ENCODE results near the gene MAN2B2.
"Not testable (repeated sequence)": the region's sequence is repeated elsewhere in the genome, so short reads cannot be mapped to it uniquely, and the experiment has no call there.

MAN2B2 gene

DNA sequence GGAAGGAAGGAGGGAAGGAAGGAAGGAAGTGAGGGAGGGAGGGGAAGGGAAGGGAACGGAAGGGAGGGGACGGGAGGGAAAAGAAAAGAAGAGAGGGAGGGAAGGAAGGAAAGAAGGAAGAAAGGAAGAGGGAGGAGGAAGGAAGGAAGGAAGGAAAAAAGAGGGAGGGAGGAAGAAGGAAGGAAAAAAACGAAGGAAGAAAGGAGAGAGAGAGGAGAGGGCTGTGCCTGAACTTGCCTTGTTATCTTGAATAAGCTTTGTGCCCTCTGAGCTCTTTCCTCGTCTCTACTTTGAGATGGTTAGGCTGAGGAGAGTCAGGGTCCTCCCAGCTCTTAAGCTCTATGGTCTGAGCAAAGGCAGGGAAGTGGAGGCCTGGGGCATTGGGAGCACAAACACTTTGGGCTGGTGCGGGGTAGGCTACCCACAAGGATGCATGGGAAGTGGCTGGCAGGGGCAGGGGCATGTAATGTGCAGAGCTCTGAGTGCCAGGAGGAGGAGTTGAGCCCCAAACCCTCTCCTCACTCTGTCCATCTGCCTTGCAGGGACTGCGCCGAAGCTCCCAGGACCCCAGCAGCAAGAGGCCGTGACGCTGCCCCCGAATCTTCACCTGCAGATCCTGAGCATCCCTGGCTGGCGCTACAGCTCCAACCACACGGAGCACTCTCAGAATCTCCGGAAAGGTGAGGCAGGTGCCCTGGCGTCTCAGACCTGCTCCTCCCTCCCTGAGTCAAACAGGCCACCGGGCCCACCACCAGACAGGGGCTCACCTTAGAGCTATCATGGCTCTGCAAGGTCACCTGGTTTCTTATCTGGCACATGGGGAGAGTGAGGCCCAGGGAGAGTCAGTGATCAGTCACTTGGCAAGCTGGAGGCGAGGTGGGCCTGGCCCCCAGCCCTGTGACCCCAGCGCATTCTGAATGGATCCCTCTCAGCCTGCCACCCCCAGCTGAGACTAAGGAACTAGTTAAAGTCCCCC is 39.0 kb downstream of the MAN2B2 start:
- in situ Hi-C loops (cut with MboI; ENCODE audit: low sequenced_read_pairs): no loop called here

DNA sequence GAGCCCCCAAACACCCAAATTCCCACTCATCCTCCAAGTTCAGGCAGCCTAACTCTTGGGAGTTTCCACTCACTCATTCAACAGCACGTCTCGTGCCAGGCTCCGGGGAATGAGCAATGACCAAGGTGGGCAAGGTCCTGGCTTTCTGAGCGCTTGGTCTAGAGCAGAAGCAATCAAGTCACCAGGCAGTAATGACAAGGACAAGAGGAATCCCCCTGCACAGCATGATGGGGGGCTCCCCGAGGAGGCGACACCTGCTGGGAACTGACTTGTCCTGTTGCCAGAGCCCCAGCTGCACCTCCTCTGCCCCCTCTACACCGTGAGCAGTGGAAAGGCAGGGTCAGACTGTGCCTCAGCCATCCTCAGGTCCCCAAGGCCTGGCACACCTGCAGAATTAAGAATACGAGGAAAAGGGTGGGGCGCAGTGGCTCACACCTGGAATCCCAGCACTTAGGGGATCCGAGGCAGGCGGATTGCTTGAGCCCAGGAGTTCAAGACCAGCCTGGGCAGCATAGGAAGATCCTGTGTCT is 39.8 kb downstream of the MAN2B2 start:
- in situ Hi-C loops (cut with MboI; ENCODE audit: low sequenced_read_pairs): no loop called here

DNA sequence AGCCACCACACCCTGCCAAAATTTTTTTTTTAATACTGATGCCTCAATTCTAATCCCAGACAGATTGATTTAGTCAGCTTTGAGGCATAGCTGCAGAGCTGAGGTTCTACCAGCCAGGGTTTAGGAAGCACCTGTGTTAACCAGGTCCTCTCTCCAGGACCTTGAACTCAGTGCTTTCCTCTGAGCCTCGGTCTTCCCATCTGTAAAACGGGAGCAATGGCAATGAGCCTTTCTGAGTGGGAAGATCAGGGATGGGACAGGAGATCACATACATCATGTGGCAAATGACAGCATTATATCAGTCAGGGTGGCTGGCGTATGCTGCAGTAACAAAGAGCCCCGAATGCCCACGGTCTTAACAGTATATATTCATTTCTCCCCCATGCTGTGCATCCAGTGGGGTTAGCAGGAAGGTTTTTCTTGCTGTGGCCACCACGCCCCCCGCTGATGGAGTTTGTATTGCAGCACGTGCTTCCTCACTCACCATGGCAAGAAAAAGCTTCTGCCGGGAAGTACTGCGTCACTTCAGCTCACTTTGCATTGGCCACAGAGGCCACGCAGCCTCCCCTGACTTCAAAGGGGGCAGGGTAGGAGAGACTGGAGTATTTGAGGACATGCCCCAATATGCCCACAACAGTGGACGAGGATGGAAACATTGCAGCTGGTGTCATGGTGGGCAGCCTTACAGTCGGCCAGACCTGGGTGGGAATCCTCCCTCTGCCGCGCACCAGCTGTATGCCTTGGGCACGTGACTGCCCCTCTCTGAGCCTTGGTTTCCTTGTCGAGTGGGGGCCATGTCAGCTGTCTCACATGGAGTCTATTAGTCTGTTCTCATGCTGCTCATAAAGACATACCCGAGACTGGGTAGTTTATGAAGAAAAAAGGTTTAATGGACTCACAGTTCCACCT is 41.4 kb downstream of the MAN2B2 start:
- in situ Hi-C loops (cut with MboI; ENCODE audit: low sequenced_read_pairs): no loop called here

DNA sequence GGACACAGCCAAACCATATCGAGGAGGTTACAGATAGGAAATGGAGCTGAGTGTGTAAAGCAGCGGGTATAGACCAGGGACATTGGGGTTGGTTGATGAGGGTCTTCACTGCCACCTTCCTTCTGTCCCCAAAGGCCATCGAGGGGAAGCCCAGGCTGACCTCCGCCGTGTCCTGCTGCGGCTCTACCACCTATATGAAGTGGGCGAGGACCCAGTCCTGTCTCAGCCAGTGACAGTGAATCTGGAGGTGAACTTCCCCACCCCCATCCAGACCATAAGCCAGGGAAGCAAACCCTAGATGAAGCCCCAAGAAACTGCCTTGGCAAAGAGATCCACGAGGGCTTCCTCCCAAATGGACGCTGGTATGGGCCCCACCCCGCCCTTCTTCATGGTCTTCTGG is 42.3 kb downstream of the MAN2B2 start:
- in situ Hi-C loops (cut with MboI; ENCODE audit: low sequenced_read_pairs): no loop called here

DNA sequence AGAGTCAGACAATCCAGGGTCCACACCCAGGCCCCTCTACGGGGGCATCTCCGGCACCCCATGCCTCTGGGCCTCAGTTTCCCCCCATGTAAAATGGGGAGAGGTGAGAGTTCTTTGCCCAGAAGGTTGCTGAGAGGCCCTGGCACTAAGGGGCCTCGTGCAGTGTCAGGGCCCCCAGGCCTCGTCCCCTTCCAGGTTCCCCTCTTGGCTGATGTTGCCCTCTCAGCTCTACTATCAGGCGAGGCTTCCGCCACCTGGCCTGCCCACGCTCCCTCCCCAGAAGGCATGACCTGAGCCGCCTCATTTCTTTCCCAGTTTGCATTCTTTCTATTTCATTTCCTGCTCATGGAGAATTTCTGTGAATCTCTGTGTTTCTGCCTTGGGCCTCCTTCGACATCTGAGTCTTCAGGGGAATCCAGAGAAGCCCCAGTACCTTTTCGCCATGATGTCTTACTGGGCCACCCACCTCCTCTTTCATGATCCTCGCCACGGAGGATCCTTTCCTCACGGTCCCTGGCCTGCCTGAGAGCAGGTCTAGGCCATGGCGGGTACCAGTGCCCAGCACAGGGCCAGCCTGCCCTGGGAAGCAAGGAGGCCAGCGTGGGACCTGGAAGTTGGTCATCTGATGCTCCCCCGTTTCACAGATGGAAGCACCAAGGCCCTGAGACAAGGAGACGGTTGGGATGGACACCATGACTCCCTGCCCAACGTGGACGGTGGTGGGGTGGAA is 43.6 kb downstream of the MAN2B2 start:
- in situ Hi-C loops (cut with MboI; ENCODE audit: low sequenced_read_pairs): no loop called here

DNA sequence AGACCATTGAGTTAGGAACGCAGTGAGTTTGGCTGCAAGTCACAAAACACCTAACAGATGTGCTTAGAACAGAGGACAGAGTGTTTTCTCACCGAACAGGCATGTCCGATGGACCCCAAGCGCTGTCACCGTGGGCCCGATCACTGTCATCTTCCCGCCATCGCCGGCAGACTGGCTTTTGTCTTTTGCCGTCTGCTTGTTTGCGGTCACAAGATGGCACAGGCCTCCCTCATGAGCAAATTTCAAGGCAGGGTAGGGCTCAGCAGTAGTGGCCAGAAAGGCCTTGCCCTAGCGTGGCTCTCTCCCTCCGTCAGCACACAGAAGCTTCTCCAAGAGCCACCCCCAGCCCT is 44.1 kb downstream of the MAN2B2 start:
- in situ Hi-C loops (cut with MboI; ENCODE audit: low sequenced_read_pairs): no loop called here

DNA sequence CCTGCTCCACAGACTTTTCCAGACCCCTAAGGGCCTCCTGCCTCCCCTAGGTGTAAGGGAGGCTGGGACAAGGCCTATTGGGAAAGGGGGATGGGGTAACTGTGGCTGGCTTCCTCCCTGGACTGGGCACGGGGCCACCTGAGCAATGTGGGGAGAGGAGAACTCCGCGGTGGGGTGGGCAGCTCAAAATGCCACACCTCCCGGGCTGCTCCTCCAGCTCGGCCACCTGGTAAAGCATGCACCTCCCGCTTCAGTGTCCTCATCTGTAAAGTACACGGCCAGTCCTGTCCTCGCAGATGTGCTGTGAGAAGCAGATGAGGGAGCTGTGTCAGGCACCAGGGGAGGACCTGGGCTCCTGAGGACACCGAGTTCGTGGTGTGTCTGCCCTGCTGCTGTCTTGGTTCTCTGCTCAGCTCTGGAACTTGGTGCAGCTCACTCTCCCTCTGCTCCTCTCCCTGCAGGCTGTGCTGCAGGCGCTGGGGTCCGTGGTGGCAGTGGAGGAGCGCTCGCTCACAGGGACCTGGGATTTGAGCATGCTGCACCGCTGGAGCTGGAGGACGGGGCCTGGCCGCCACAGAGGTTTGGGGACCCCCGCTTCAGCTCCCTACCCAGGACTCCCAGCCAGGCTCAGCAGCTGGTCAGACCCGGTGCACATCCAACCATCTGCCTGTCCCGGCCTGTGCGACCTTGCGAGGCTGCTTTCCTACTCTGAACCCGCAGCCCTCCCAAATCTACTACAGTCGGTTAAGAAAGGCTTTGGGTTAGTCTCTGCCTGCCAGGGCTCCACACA is 44.7 kb downstream of the MAN2B2 start:
- in situ Hi-C loops (cut with MboI; ENCODE audit: low sequenced_read_pairs): no loop called here

DNA sequence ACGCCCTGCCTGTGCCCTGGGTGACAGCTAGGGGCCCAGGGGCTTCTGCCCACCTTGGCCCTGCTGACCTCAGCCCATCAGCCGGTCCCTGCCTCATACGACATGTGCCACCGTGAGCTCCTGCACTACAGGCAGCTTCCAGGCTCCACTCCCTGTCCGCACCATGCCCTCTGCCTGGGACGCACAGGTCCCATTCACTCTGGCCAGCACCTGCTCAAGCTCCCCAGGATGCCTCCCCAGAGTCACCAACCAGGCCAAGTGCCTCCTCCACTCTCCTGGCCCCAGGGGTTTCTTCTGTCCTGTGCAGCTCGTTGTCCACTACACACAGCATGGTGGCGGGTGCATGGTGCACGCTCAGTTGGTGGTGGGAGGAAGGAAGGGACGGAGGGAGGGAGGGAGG is 45.3 kb downstream of the MAN2B2 start:
- in situ Hi-C loops (cut with MboI; ENCODE audit: low sequenced_read_pairs): no loop called here

DNA sequence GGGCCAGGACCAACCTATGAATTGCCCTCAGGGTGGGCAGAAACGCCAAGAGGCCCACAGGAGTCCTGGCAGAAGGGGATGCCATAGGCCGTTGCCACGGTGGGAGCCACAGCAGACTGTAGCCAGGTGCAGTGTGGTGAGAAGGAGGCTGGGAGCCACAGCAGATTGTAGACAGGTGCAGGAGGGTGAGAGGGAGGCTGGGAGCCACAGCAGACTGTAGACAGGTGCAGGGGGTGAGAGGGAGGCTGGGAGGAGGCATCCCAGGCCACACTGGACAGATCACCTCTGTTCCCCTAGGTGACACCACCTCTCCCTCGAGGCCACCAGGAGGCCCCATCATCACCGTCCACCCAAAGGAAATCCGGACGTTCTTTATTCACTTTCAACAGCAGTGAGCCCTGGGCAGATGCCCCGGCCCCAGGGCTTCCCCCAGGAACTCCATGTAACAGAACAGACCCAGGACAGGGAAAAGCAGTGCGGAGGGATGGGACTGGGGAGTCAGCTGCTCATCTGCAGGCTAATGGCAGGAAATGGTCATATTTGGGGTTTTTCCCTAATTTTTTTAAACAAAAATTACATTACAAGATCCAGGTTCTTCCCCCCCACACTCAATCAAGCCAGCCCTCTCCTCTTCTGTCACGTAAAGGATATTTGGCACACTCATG is 46.0 kb downstream of the MAN2B2 start:
- in situ Hi-C loops (cut with MboI; ENCODE audit: low sequenced_read_pairs): no loop called here

DNA sequence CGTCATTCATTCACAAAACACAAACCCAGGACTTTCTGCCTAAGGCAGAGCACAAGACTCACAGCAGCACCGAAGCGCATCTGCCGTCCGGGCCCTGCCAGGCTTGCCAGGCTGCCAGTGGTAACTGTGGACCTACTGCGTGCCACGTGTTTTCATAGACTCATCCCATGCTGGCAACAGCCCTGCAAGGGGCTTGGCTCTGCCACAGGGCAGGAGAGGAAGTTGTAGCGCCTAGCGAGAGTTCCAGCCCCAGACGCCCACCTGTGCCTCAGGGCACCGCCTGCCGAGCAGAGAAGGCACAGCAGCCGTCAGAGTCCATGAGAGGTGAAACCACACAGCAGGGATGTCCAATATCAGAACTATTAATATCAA is 46.6 kb downstream of the MAN2B2 start:
- in situ Hi-C loops (cut with MboI; ENCODE audit: low sequenced_read_pairs): no loop called here

DNA sequence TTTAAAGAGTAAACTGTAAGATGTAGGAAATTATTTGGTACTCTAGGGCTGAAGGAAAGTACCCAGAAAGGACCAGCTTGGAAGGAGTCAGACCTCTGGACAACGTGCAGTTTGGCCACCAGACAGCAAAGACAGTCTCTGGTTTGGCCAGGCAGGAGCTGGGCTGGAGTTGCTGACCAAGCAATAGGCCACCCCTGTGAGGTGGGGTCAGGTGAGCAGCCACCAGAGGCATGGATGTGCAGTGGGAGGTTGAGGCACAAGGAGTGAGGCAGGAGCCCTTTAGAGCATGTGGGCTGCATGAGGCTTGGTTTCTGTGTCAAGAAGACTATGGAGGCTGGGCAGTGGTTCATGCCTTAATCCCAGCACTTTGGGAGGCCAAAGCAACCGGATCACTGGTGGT is 47.8 kb downstream of the MAN2B2 start:
- in situ Hi-C loops (cut with MboI; ENCODE audit: low sequenced_read_pairs): no loop called here

DNA sequence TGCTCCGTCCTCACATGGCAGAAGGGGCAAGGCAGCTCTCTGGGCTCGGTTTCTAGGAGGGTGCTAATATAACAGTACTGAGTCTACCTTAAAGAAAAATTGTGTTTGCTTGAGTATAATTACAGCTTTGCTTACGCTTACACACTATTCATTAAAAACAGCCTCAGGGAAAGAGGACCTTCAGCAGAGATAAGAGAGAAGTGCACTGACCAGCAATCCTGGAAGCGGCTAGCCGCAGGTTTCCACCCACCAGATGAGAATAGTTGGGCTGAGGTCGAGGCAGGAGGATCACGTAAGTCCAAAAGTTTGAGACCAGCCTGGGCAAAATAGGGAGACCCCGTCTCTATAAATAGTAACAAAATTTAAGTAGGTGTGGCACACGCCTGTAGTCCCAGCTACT is 50.3 kb downstream of the MAN2B2 start:
- in situ Hi-C loops (cut with MboI; ENCODE audit: low sequenced_read_pairs): no loop called here

DNA sequence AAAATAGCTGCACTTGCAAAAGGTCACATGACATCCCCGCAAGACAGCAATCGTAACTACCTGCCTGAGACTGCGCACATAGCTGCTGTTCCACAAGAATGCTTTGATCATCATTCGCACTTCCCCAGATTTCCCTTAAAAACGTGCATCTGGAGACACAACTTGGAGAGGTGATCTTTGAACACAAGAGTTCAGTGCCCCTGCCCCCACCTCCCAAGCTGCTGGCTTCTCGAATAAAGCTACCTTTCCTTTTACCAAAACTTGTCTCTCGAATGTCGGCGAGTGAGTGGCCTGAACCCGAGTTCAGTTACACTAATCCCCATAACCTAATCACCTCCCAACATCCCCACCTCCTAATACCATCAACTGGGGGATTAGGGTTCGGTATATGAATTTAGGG is 51.1 kb downstream of the MAN2B2 start:
- in situ Hi-C loops (cut with MboI; ENCODE audit: low sequenced_read_pairs): no loop called here

DNA sequence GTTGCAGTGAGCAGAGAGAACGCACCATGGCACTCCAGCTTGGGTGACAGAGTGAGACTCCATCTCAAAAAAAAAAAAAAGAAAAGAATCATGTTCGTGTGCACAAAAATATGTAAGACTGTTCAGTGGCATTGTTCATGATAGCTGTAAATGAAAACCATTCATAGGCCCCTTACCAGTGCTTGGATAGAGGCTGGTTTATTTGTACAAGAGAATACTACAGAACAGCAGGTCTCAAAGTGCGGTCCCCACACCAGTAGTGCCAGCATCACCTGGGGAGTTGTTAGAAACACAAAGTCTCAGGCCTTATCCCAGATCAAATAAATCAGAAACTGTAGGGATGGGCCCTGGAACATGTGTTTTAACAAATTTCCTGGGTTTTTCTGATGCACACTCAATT is 52.8 kb downstream of the MAN2B2 start:
- in situ Hi-C loops (cut with MboI; ENCODE audit: low sequenced_read_pairs): no loop called here

DNA sequence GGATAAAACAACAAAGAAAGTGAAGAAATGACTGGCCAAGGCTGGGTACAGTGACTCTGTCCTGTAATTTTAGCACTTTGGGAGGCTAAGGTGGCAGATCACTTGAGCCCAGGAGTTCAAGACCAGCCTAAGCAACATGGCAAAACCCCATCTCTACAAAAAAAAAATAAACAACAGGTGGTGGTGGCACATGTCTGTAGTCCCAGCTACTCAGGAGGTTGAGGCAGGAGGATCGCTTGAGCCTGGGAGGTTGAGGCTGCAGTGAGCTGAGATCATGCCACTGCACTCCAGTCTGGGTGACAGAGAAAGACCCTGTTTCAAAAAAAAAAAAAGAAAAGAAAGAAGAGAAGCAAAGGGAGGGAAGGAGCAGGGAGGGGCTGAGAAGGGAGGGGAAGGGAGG is 53.5 kb downstream of the MAN2B2 start:
- in situ Hi-C loops (cut with MboI; ENCODE audit: low sequenced_read_pairs): not testable (repeated sequence)

DNA sequence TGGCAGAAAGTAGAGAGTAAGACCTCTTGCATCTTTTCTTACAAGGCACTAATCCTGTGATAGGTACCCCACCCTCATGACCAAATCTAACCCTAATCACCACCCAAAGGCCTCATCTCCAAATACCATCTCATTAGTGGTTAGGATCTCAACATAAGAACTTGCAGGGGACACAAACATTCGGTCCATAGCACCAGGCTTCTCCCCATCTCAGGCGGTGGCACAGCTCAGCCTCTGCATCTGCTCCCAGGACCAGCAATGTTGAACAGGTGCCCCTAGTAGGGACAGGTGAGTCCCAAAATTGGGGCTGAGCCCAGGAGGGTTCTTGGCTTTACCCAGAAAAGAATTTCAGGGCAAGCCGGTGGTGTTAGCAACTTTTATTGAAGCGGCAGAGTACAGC is 57.1 kb downstream of the MAN2B2 start:
- in situ Hi-C loops (cut with MboI; ENCODE audit: low sequenced_read_pairs): no loop called here

DNA sequence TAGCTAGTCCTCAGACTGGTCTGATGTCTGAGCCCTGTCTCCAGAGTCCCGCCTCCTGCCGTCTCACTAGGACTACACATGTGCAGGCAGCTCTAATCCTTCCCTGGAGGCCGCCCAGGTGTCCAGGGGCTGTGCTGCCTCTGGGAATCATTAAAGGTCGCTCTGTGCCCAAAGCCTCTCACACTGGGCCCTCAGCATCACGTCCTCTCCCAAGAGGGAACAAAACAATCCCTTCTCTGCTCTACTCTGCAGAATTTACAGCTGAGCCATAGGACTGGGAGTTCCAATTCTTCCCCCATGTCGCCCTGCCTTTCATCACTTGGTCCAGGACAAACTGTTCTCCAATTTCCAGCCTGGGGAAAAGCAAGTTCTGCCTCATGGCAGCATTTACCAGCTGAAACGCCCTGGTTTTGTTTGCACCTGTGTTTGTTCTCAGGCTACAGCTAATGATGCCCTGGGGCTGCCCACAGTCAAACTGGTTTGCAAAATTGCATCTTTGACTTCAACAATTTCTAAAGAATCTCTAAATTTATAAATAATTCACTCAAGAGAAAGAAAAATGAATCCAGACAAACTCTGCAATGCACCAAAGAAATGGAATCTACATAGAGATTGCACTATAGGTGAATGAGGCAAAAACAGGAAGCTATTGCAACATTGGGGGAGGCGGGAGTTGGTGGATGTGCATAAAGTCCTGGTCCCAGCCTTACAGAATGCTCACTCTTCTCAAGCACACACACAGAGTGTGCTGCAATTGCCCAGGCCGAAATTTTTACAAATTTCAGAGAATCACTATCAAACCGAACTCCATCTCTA is 58.3 kb downstream of the MAN2B2 start:
- in situ Hi-C loops (cut with MboI; ENCODE audit: low sequenced_read_pairs): no loop called here

DNA sequence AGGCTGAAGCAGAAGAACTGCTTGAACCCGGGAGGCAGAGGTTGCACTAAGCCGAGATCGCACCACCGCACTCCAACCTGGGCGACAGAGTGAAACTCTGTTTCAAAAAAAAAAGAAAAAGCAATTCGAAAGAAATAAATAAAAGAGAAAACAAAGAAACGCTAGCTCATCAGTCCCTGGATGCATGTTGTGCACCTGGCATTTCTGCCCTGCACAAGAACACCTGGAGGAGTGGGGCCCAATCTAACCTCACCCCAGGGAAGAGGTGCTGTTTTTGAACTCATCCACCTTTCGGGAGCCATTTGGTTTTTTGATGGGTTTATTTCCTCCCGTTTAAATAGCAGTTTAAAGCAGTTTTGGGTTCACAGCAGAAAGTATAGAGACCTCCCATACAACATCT is 59.8 kb downstream of the MAN2B2 start:
- in situ Hi-C loops (cut with MboI; ENCODE audit: low sequenced_read_pairs): no loop called here

DNA sequence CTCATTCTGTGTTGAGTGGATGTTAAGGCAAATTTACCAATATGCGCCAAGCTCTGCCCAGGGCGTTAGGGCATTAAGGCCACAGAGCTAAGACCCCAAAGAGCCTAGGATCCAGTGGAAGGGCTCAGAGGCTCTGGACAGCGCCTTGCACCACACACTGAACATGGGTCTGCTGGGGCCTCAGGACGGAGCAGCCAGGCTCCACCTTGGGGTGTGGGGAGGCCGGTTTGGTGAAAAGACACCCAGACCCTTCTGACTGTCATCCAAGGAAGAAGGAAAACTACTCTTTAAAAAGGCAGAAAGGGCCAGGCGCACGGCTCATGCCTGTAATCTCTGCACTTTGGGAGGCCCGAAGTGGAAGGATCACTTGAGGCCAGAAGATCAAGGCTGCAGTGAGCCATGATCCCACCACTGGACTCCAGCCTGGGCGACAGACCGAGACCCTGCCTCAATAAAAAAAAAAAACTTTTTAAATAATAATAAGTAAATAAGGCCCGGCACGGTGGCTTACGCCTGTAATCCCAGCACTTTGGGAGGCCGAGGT is 64.2 kb downstream of the MAN2B2 start:
- in situ Hi-C loops (cut with MboI; ENCODE audit: low sequenced_read_pairs): no loop called here

Measured in hTERT RPE-1 (cell line).